T1000 (cell line): ENCODE results near the gene EML4.
"Not testable (repeated sequence)": the region's sequence is repeated elsewhere in the genome, so short reads cannot be mapped to it uniquely, and the experiment has no call there.

Experiments used
- DNase-seq: peaks from one replicate; lab custom pipeline; 2025; ENCODE audit warnings: mixed read lengths; lab: John Stamatoyannopoulos, UW

EML4 gene

DNA sequence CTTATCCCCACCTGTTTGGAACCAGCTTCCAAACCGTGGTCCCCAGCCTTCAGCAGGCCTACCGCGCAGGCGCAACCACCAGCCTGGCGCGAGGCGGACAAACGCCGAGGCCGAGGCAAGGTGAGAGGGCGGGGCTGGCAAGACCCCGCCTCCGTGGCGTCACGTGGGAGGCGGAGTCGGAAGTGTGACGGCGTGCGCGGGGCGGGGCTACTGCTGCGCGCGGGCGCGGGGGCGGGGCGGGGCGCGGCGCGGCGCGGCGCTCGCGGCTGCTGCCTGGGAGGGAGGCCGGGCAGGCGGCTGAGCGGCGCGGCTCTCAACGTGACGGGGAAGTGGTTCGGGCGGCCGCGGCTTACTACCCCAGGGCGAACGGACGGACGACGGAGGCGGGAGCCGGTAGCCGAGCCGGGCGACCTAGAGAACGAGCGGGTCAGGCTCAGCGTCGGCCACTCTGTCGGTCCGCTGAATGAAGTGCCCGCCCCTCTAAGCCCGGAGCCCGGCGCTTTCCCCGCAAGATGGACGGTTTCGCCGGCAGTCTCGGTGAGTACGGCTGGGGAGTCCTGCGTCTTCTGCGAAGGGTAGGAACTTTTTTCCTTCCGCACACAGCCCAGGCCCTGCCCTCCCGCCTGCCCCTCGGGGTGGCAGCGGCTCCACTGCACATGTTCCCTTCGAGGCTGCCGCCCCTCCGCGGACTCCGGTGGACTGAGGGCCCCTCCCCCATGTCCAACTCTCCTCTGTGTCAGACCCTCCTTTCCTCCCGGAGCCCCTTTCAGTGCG lies at the start of gene EML4:
Gene EML4 (plus strand): TSS at position 254 of the 774 bp plus-strand sequence. CDS start 259 bp downstream, at position 513.
- DNase-seq, result peak; percentile 85

GRCh38 chr2:42123426-42123825 lies 45.7 kb upstream of the EML4 start:
- no peak for DNase-seq

- DNase-seq, result no peak
Observed at GRCh38 chr2:42124011-42124785, 45.0 kb upstream of the EML4 start.

- DNase-seq, result no peak
Observed at GRCh38 chr2:42125841-42126594, 43.1 kb upstream of the EML4 start.

- not testable (repeated sequence) for DNase-seq
Observed at GRCh38 chr2:42126873-42127272, 42.3 kb upstream of the EML4 start.

DNA sequence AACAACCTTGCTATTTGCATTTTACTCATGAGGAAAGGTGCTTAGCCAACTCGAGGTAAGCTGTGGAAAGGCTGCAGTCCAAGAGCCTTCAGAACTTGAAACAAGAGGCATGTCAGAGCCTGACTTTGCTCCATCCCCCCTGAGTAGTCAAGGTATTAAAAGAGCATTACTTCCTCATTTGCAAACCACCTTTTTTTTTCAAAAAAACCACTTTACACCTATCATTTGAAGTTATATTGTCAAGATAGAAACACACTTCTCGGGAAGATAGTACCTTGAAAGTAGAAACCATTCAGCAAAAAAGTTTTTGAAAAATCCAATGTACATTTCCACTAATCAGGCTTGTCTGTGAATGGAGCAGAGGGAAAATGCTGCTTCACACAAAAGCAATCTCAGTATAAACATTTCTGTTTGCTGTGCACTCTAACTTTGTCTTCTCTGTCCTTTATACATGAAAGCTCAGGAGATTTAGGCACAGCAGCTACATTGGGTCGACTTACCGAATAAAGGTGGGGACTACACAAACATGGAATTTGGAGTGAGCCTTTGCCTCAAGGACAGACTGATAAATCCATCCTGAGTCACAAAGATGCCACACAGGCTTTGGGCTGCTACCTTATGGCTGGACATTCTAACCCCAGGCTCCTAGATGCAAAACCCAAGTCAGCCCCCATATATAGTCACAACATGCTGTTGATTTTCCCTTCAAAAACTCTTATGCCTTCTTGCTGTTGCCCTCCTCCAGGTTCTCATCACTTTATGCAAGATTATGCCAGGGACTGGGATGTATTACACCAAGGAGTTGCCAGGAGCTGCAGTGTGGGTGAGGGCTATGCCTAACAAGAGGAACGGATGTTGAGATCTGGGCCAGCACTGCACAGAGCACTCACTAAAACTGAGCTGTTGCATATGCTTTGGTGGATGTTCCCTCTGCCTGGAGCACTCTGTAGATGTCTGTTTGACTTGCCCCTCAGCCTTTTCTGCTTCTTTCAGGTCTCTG lies 41.4 kb upstream of the EML4 start:
- no peak for DNase-seq

GRCh38 chr2:42128721-42129486 lies 40.2 kb upstream of the EML4 start:
- no peak for DNase-seq

DNA sequence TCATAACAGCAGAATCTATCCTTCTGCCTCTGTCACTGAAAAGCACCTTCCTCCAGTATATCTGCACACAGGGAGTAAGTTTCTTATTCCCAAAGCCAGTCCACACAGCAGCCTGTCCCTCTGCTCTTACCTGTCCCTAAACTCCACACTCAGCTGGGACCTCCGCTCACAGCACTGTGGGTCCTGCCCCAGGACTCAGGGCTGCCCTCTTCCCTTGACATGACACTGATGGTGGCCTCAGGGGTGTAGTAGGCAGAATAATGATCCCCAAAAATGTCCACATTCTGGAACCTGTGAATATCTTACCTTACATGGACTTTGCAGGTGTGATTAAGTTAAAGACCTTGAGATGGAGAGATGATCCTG lies 39.7 kb upstream of the EML4 start:
- no peak for DNase-seq

- DNase-seq, result no peak
Observed at GRCh38 chr2:42129947-42130346, 39.2 kb upstream of the EML4 start.

DNA sequence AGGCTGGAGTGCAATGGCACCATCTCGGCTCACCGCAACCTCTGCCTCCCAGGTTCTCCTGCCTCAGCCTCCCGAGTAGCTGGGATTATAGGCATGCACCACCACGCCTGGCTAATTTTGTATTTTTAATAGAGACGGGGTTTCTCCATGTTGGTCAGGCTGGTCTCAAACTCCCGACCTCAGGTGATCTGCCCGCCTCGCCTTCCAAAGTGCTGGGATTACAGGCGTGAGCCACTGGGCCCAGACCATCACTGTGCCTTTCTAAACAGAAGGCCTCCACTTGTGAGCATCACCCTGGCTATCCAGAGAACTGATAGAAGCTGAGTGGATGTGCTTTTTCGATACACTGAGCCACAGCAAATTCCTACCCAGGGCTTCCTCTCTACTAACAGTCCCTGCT lies 38.3 kb upstream of the EML4 start:
- not testable (repeated sequence) for DNase-seq

GRCh38 chr2:42132191-42132965 lies 36.8 kb upstream of the EML4 start:
- peak; percentile 46 for DNase-seq

GRCh38 chr2:42132966-42133641 lies 36.0 kb upstream of the EML4 start:
- peak; percentile 85 for DNase-seq

DNA sequence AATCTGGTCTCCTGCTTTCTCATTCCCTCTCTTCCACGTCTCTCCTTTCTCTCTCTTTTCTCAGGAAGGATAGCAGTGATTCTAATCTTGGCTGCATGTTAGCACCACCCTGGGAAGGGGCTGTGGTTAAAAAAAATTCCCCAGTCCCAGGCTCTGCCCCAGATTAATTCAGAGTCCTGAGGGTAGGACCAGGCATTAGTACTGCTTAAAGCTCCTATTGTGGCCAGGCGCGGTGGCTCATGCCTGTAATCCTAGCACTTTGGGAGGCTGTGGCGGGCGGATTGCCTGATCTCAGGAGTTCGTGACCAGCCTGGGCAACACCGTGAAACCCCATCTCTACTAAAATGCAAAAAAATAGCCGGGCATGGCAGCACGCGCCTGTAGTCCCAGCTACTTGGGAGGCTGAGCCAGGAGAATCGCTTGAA lies 35.4 kb upstream of the EML4 start:
- DNase-seq, result no peak

DNA sequence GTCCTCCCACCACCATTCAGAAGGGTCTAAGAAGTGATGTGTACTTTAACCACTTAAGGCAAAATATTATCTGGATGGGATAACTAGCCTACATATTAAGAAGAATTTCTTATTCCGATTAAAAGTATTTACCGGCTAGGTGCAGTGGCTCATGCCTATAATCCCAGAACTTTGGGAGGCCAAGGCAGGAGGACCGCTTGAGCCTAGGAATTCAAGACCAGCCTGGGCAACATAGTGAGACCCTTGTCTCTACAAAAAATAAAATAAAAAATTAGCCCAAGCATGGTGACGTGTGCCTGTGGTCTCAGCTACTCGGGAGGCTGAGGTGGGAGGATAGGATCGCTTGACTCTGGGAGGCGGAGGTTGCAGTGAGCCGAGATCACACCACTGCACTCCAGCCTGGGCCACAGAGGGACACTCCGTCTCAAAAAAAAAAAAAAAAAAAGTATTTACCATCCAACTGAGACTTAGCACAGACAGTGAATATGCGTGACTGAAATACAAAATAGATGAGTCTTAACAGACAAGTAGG lies 34.7 kb upstream of the EML4 start:
- not testable (repeated sequence) for DNase-seq

GRCh38 chr2:42135381-42136312 lies 33.5 kb upstream of the EML4 start:
- DNase-seq, result no peak

GRCh38 chr2:42136782-42137124 lies 32.4 kb upstream of the EML4 start:
- no peak for DNase-seq

- no peak for DNase-seq
Observed at GRCh38 chr2:42137125-42137841, 31.9 kb upstream of the EML4 start.
